NT2/D1 (cell line): ENCODE measurements around the gene TSPAN5.
"Not testable (repeated sequence)": the region's sequence is repeated elsewhere in the genome, so short reads cannot be mapped to it uniquely, and the experiment has no call there.

Experiments
- DNase-seq: peaks from one replicate; pipeline ENCODE4 v3.0.0-alpha.2; 2011; ENCODE audit warnings: low read depth, low spot score
- H3K27me3 ChIP-seq: 2 replicates; pipeline ENCODE4 v1.6.0; 2011; ENCODE audit warnings: mild to moderate bottlenecking; ENCODE audit not compliant: insufficient read length, insufficient read depth
- H3K36me3 ChIP-seq: 2 replicates; pipeline ENCODE4 v1.6.1; 2011; ENCODE audit warnings: mild to moderate bottlenecking, low read length, mixed read lengths; ENCODE audit not compliant: insufficient read depth, insufficient read length
- H3K4me1 ChIP-seq: 2 replicates; pipeline ENCODE4 v1.5.1; 2011; ENCODE audit not compliant: insufficient read depth, insufficient read length
- H3K4me3 ChIP-seq: 2 replicates; pipeline ENCODE4 v1.5.1; 2011; ENCODE audit warnings: low read depth; ENCODE audit not compliant: insufficient read length
- H3K9ac ChIP-seq: 2 replicates; pipeline ENCODE4 v1.6.0; 2011; ENCODE audit warnings: low read depth; ENCODE audit not compliant: insufficient read length
- H3K9me3 ChIP-seq: 2 replicates; pipeline ENCODE4 v1.5.1; 2011; ENCODE audit warnings: mild to moderate bottlenecking, low read length; ENCODE audit not compliant: insufficient read depth
- SUZ12 ChIP-seq: IDR thresholded peaks from 2 replicates; pipeline ENCODE4 v1.6.1; 2011; ENCODE audit not compliant: insufficient read length, insufficient read depth; ENCODE audit errors: extremely low read depth
- YY1 ChIP-seq: IDR thresholded peaks from 2 replicates; pipeline ENCODE4 v1.6.1; 2011; ENCODE audit not compliant: insufficient read length, insufficient read depth
- ZNF274 ChIP-seq: IDR thresholded peaks from 2 replicates; pipeline ENCODE4 v1.6.1; 2011; ENCODE audit warnings: mild to moderate bottlenecking, low read depth, low read length

The TSPAN5 gene

GRCh38 chr4:98482847-98483806 is 175.3 kb downstream of the TSPAN5 start:
- Histone ChIP-seq H3K4me1 (peaks cover 4% of the 10 kb centered on the region), H3K27me3 (no peaks in the 10 kb centered on the region), H3K36me3 (no peaks in the 10 kb centered on the region), H3K4me3 (no peak overlapping the region), H3K9ac (no peak overlapping the region), H3K9me3 (no peaks in the 10 kb centered on the region)
- TF ChIP-seq SUZ12, result no peak
- no peak for TF ChIP-seq ZNF274
- TF ChIP-seq YY1, result no peak
- DNase-seq, result no peak

GRCh38 chr4:98482503-98482846 is 175.9 kb downstream of the TSPAN5 start:
- Histone ChIP-seq H3K36me3 (no peaks in the 10 kb centered on the region), H3K9me3 (no peaks in the 10 kb centered on the region), H3K4me1 (peaks cover 4% of the 10 kb centered on the region), H3K27me3 (no peaks in the 10 kb centered on the region), H3K4me3 (no peak overlapping the region), H3K9ac (no peak overlapping the region)
- no peak for TF ChIP-seq ZNF274
- no peak for TF ChIP-seq YY1
- no peak for TF ChIP-seq SUZ12
- DNase-seq, result no peak

- H3K9me3 ChIP-seq, result no peaks in the 10 kb centered on the region
- H3K4me1 ChIP-seq, result peaks cover 4% of the 10 kb centered on the region
- no peak overlapping the region for H3K9ac ChIP-seq
- no peaks in the 10 kb centered on the region for H3K27me3 ChIP-seq
- no peak overlapping the region for H3K4me3 ChIP-seq
- no peak for TF ChIP-seq SUZ12
- no peaks in the 10 kb centered on the region for H3K36me3 ChIP-seq
- no peak for DNase-seq
Measured at GRCh38 chr4:98481167-98481566, 177.2 kb downstream of the TSPAN5 start.

GRCh38 chr4:98480535-98480934 is 177.9 kb downstream of the TSPAN5 start:
- Histone ChIP-seq H3K4me1 (peaks cover 4% of the 10 kb centered on the region), H3K9ac (no peak overlapping the region), H3K4me3 (no peak overlapping the region), H3K9me3 (no peaks in the 10 kb centered on the region), H3K36me3 (no peaks in the 10 kb centered on the region), H3K27me3 (no peaks in the 10 kb centered on the region)
- TF ChIP-seq SUZ12, result no peak
- no peak for TF ChIP-seq ZNF274
- no peak for TF ChIP-seq YY1
- DNase-seq, result no peak

- H3K9me3 ChIP-seq, H3K27me3 ChIP-seq, H3K4me1 ChIP-seq, H3K4me3 ChIP-seq, H3K9ac ChIP-seq, DNase-seq, H3K36me3 ChIP-seq: not testable (repeated sequence)
Measured at GRCh38 chr4:98479590-98479989, 178.8 kb downstream of the TSPAN5 start.

- no peaks in the 10 kb centered on the region for H3K27me3 ChIP-seq
- no peaks in the 10 kb centered on the region for H3K4me1 ChIP-seq
- H3K9ac ChIP-seq, result no peak overlapping the region
- no peaks in the 10 kb centered on the region for H3K9me3 ChIP-seq
- TF ChIP-seq SUZ12 (no peak), YY1 (no peak), ZNF274 (no peak)
- H3K4me3 ChIP-seq, result no peak overlapping the region
- no peak for DNase-seq
- H3K36me3 ChIP-seq, result no peaks in the 10 kb centered on the region
Measured at GRCh38 chr4:98476891-98477290, 181.5 kb downstream of the TSPAN5 start.

- DNase-seq, result no peak
Measured at GRCh38 chr4:98474408-98474844, 184.0 kb downstream of the TSPAN5 start.

More at GRCh38 chr4:98474408-98474844, 184.0 kb downstream of the TSPAN5 start:
- Histone ChIP-seq H3K27me3 (no peaks in the 10 kb centered on the region), H3K36me3 (no peaks in the 10 kb centered on the region), H3K4me1 (no peaks in the 10 kb centered on the region), H3K9ac (no peak overlapping the region), H3K9me3 (no peaks in the 10 kb centered on the region), H3K4me3 (no peak overlapping the region)
- no peak for TF ChIP-seq SUZ12
- TF ChIP-seq YY1, result no peak
- TF ChIP-seq ZNF274, result no peak
